Measurements from ENCODE around the gene ARSI.

The ARSI gene

GRCh38 chr5:150305557-150305956 is 2.9 kb upstream of the ARSI start:
- no peak for DNase-seq

GRCh38 chr5:150305095-150305494 is 2.4 kb upstream of the ARSI start:
- no peak for DNase-seq

- DNase-seq: no peak
Measured at GRCh38 chr5:150304481-150305081, 1.9 kb upstream of the ARSI start.

- no peak for DNase-seq
Measured at GRCh38 chr5:150303660-150304386, 1.1 kb upstream of the ARSI start.

GRCh38 chr5:150303070-150303615 is 438 bp upstream of the ARSI start:
- DNase-seq: no peak

GRCh38 chr5:150301901-150302300 is 804 bp downstream of the ARSI start:
- no peak for DNase-seq

GRCh38 chr5:150301170-150301505 is 1.6 kb downstream of the ARSI start:
- no peak for DNase-seq

- no peak for DNase-seq
Measured at GRCh38 chr5:150300496-150301169, 2.1 kb downstream of the ARSI start.

- DNase-seq: no peak
Measured at GRCh38 chr5:150299571-150300327, 3.0 kb downstream of the ARSI start.

GRCh38 chr5:150298701-150299451 is 3.8 kb downstream of the ARSI start:
- DNase-seq: no peak

GRCh38 chr5:150297934-150298595 is 4.6 kb downstream of the ARSI start:
- DNase-seq: no peak

- DNase-seq: no peak
Measured at GRCh38 chr5:150297236-150297890, 5.3 kb downstream of the ARSI start.

- DNase-seq: no peak
Measured at GRCh38 chr5:150296496-150296895, 6.2 kb downstream of the ARSI start.

GRCh38 chr5:150295741-150296486 is 6.8 kb downstream of the ARSI start:
- no peak for DNase-seq

- no peak for DNase-seq
Measured at GRCh38 chr5:150295172-150295634, 7.5 kb downstream of the ARSI start.

- DNase-seq: no peak
Measured at GRCh38 chr5:150294551-150295071, 8.1 kb downstream of the ARSI start.

GRCh38 chr5:150293091-150293941 is 9.4 kb downstream of the ARSI start:
- no peak for DNase-seq

- no peak for DNase-seq
Measured at GRCh38 chr5:150291388-150292385, 11.0 kb downstream of the ARSI start.

Measured in NCI-H2081 treated with DMSO at 0.1 percent for 48 hours (cell line).